Chondrocyte (in vitro differentiated cells): ENCODE measurements around the gene DCAF17. TPM values are rescaled to one million over a fixed set of nuclear protein-coding genes. Genes with fewer than 3 reads are reported as not detected.

Experiments
- DNase-seq: peaks from one replicate; pipeline ENCODE4 v3.0.0; 2021; ENCODE audit warnings: mixed read lengths, low spot score
- H3K27ac Mint-ChIP-seq: one replicate; pipeline ENCODE4 v1.8.0; 2021; ENCODE audit warnings: mild to moderate bottlenecking, moderate library complexity, mixed read lengths; ENCODE audit not compliant: unreplicated experiment
- H3K27me3 Mint-ChIP-seq: 2 replicates; pipeline ENCODE4 v1.8.0; 2021; ENCODE audit warnings: low read depth, mixed read lengths
- H3K36me3 Mint-ChIP-seq: 2 replicates; pipeline ENCODE4 v1.8.0; 2021; ENCODE audit warnings: low read depth, mixed read lengths
- H3K4me1 Mint-ChIP-seq: 2 replicates; pipeline ENCODE4 v1.8.0; 2021; ENCODE audit warnings: low read depth, mild to moderate bottlenecking, mixed read lengths
- H3K4me3 Mint-ChIP-seq: one replicate; pipeline ENCODE4 v1.8.0; 2021; ENCODE audit warnings: mild to moderate bottlenecking, moderate library complexity, mixed read lengths; ENCODE audit not compliant: unreplicated experiment
- H3K9me3 Mint-ChIP-seq: 2 replicates; pipeline ENCODE4 v1.8.0; 2021; ENCODE audit warnings: low read depth, mixed read lengths
- CTCF ChIP-seq: fragments of 200-600 bp; sonication (generic); IDR thresholded peaks from 2 replicates; pipeline ENCODE4 v1.5.0; 2021; ENCODE audit warnings: antibody characterized with exemption, mild to moderate bottlenecking, moderate library complexity
- total RNA-seq: library from RNA; stranded (reverse); gene quantifications from 3 replicates; pipeline ENCODE4 v1.2.1, GENCODE V29; 2021

DCAF17 gene
- total RNA-seq, 1 donor from 2014 or later, result 18.3 TPM

GRCh38 chr2:171390941-171391516 lies 43.0 kb upstream of the DCAF17 start:
- Mint-ChIP-seq H3K27me3 (no peaks in the 10 kb centered on the region), H3K9me3 (no peaks in the 10 kb centered on the region), H3K27ac (peak overlapping the region; percentile 82), H3K4me1 (peaks cover 22% of the 10 kb centered on the region), H3K4me3 (no peak overlapping the region), H3K36me3 (peaks cover 2% of the 10 kb centered on the region)
- DNase-seq, result no peak
- no peak for TF ChIP-seq CTCF

GRCh38 chr2:171391532-171391931 lies 42.5 kb upstream of the DCAF17 start:
- peaks cover 26% of the 10 kb centered on the region for H3K4me1 Mint-ChIP-seq
- H3K27me3 Mint-ChIP-seq, result no peaks in the 10 kb centered on the region
- no peaks in the 10 kb centered on the region for H3K9me3 Mint-ChIP-seq
- no peak overlapping the region for H3K4me3 Mint-ChIP-seq
- peaks cover 2% of the 10 kb centered on the region for H3K36me3 Mint-ChIP-seq
- no peak for TF ChIP-seq CTCF
- peak overlapping the region; percentile 49 for H3K27ac Mint-ChIP-seq
- no peak for DNase-seq

GRCh38 chr2:171393487-171393886 lies 40.5 kb upstream of the DCAF17 start:
- TF ChIP-seq CTCF, result no peak
- Mint-ChIP-seq H3K27me3 (no peaks in the 10 kb centered on the region), H3K27ac (no peak overlapping the region), H3K36me3 (no peaks in the 10 kb centered on the region), H3K9me3 (peaks cover 8% of the 10 kb centered on the region), H3K4me1 (peaks cover 26% of the 10 kb centered on the region), H3K4me3 (no peak overlapping the region)
- no peak for DNase-seq

- Mint-ChIP-seq H3K9me3 (peaks cover 8% of the 10 kb centered on the region), H3K27ac (no peak overlapping the region), H3K4me1 (peaks cover 26% of the 10 kb centered on the region), H3K4me3 (no peak overlapping the region), H3K36me3 (no peaks in the 10 kb centered on the region), H3K27me3 (no peaks in the 10 kb centered on the region)
- no peak for DNase-seq
- TF ChIP-seq CTCF, result no peak
Observed at GRCh38 chr2:171394164-171394740, 39.8 kb upstream of the DCAF17 start.

- Mint-ChIP-seq H3K9me3 (peaks cover 14% of the 10 kb centered on the region), H3K27ac (no peak overlapping the region), H3K27me3 (no peaks in the 10 kb centered on the region), H3K4me1 (peaks cover 20% of the 10 kb centered on the region), H3K36me3 (peaks cover 3% of the 10 kb centered on the region), H3K4me3 (no peak overlapping the region)
- no peak for TF ChIP-seq CTCF
- DNase-seq, result no peak
Observed at GRCh38 chr2:171399292-171399691, 34.7 kb upstream of the DCAF17 start.
